IMR-90 (cell line): ENCODE measurements around the gene RPS6KB1. TPM values are rescaled to one million over a fixed set of nuclear protein-coding genes. Genes with fewer than 3 reads are reported as not detected.

Experiments used
- ATAC-seq: fragments of 200-7000 bp; cut with Tn5 transposase; 2 replicates; pipeline ENCODE4 v1.9.1; 2020; ENCODE audit warnings: low read depth, mild to moderate bottlenecking, moderate library complexity
- BruUV-seq: library from RNA; stranded (reverse); fragments of 400-500 nt; replicated peaks from 2 replicates; lab custom pipeline; 2021; lab: Mats Ljungman, UMichigan
- CTCF ChIA-PET: fragments of 300-600 bp; formaldehyde crosslinking; extraction: SDS; loops from one replicate; lab custom pipeline; 2021; ENCODE audit warnings: antibody characterized with exemption; lab: Yijun Ruan, JAX
- POLR2A ChIA-PET: fragments of 300-600 bp; sonication (Branson Sonifier 250); formaldehyde crosslinking; loops from one replicate; lab custom pipeline; 2022; ENCODE audit warnings: antibody characterized with exemption; ENCODE audit not compliant: unreplicated experiment; lab: Charles Lee
- DNase-seq: peaks from one replicate; pipeline ENCODE4 v3.0.0; 2013
- H2AFZ ChIP-seq: replicated peaks from 2 replicates; pipeline ENCODE3; 2013; ENCODE audit warnings: low read length, mild to moderate bottlenecking; ENCODE audit not compliant: poor library complexity
- H2AK5ac ChIP-seq: 2 replicates; pipeline ENCODE4 v1.6.1; 2013; ENCODE audit warnings: low read depth, low read length, inconsistent platforms
- H2AK9ac ChIP-seq: replicated peaks from 2 replicates; pipeline ENCODE3; 2013; ENCODE audit warnings: mild to moderate bottlenecking, low read depth, low read length, moderate library complexity; ENCODE audit not compliant: poor library complexity
- H2BK120ac ChIP-seq: 2 replicates; pipeline ENCODE4 v1.6.1; 2013; ENCODE audit warnings: low read depth, low read length, inconsistent platforms
- H2BK15ac ChIP-seq: 3 replicates; pipeline ENCODE4 v1.6.1; 2013; ENCODE audit warnings: low read depth, low read length, inconsistent platforms
- H2BK20ac ChIP-seq: 2 replicates; pipeline ENCODE4 v1.6.1; 2013; ENCODE audit warnings: low read depth, mild to moderate bottlenecking, inconsistent platforms, low read length, moderate library complexity
- H2BK5ac ChIP-seq: 2 replicates; pipeline ENCODE4 v1.6.1; 2013; ENCODE audit warnings: mild to moderate bottlenecking, low read depth, low read length, inconsistent platforms; ENCODE audit not compliant: poor library complexity, severe bottlenecking
- H3K14ac ChIP-seq: replicated peaks from 2 replicates; pipeline ENCODE4 v1.6.1; 2013; ENCODE audit warnings: low read depth, low read length, inconsistent platforms
- H3K18ac ChIP-seq: 2 replicates; pipeline ENCODE4 v1.6.1; 2013; ENCODE audit warnings: low read depth, low read length, control low read depth
- H3K23ac ChIP-seq: 2 replicates; pipeline ENCODE4 v1.6.1; 2013; ENCODE audit warnings: low read depth, low read length, inconsistent platforms
- H3K27ac ChIP-seq: 2 replicates; pipeline ENCODE4 v1.5.1; 2013; ENCODE audit warnings: mild to moderate bottlenecking, control low read depth, low read length; ENCODE audit not compliant: insufficient read depth
- H3K27me3 ChIP-seq: 2 replicates; pipeline ENCODE4 v1.6.1; 2013; ENCODE audit warnings: low read length; ENCODE audit not compliant: control insufficient read depth, insufficient read depth
- H3K36me3 ChIP-seq: 2 replicates; pipeline ENCODE4 v1.6.1; 2013; ENCODE audit warnings: low read length, mixed read lengths; ENCODE audit not compliant: control insufficient read depth, insufficient read depth
- H3K4ac ChIP-seq: 2 replicates; pipeline ENCODE4 v1.6.1; 2013; ENCODE audit warnings: low read depth, low read length, inconsistent platforms
- H3K4me1 ChIP-seq: 2 replicates; pipeline ENCODE4 v1.6.1; 2013; ENCODE audit warnings: low read length, mixed read lengths; ENCODE audit not compliant: control insufficient read depth, insufficient read depth
- H3K4me2 ChIP-seq: 2 replicates; pipeline ENCODE4 v1.6.1; 2013; ENCODE audit warnings: low read depth, mild to moderate bottlenecking, control low read depth, low read length, moderate library complexity
- H3K4me3 ChIP-seq: 2 replicates; pipeline ENCODE4 v1.5.1; 2013; ENCODE audit warnings: low read depth, mild to moderate bottlenecking, control low read depth, low read length, moderate library complexity; ENCODE audit not compliant: insufficient read depth
- H3K56ac ChIP-seq: 2 replicates; pipeline ENCODE4 v1.6.1; 2013; ENCODE audit warnings: low read length, inconsistent platforms; ENCODE audit not compliant: insufficient read depth; ENCODE audit errors: extremely low read depth
- H3K79me1 ChIP-seq, 2 experiments: 2 replicates each; pipeline ENCODE4 v1.6.1; 2013; ENCODE audit warnings: low read length in 2 of 2, inconsistent platforms in 1 of 2, low read depth in 1 of 2
- H3K9ac ChIP-seq: 2 replicates; pipeline ENCODE4 v1.6.1; 2013; ENCODE audit warnings: low read depth, low read length, control low read depth
- H3K9me1 ChIP-seq: 2 replicates; pipeline ENCODE4 v1.6.1; 2013; ENCODE audit warnings: low read length, inconsistent platforms; ENCODE audit not compliant: insufficient read depth
- H3K9me3 ChIP-seq: 2 replicates; pipeline ENCODE4 v1.6.1; 2013; ENCODE audit warnings: low read length; ENCODE audit not compliant: control insufficient read depth, insufficient read depth
- H4K20me1 ChIP-seq: 2 replicates; pipeline ENCODE4 v1.6.1; 2013; ENCODE audit warnings: low read length, inconsistent platforms; ENCODE audit not compliant: insufficient read depth
- H4K5ac ChIP-seq: 2 replicates; pipeline ENCODE4 v1.6.1; 2013; ENCODE audit warnings: mild to moderate bottlenecking, low read depth, low read length, control low read depth
- H4K8ac ChIP-seq, 2 experiments: 2 replicates each; pipeline ENCODE4 v1.6.1; 2013; ENCODE audit warnings: low read depth in 2 of 2, low read length in 2 of 2, control low read depth in 1 of 2, inconsistent platforms in 1 of 2
- H4K91ac ChIP-seq: 2 replicates; pipeline ENCODE4 v1.6.1; 2013; ENCODE audit warnings: low read depth, low read length, inconsistent platforms; ENCODE audit not compliant: insufficient read depth
- BHLHE40 ChIP-seq: fragments of 150-350 bp; IDR thresholded peaks from 2 replicates; pipeline ENCODE4 v1.6.1; 2016; ENCODE audit warnings: mild to moderate bottlenecking, low read depth, low read length
- CEBPB ChIP-seq: IDR thresholded peaks from 2 replicates; pipeline ENCODE4 v1.6.1; 2012; ENCODE audit warnings: low read depth, low read length, improper control_type of control experiment
- CHD1 ChIP-seq: IDR thresholded peaks from 2 replicates; pipeline ENCODE4 v1.6.1; 2012; ENCODE audit warnings: low read depth, low read length, improper control_type of control experiment
- FOS ChIP-seq: fragments of 150-350 bp; IDR thresholded peaks from 2 replicates; pipeline ENCODE4 v1.6.1; 2016; ENCODE audit warnings: low read depth, low read length
- MAFK ChIP-seq: IDR thresholded peaks from 2 replicates; pipeline ENCODE4 v1.6.1; 2012; ENCODE audit warnings: low read depth, low read length, improper control_type of control experiment
- MAZ ChIP-seq: IDR thresholded peaks from 2 replicates; pipeline ENCODE4 v1.6.1; 2012; ENCODE audit warnings: low read depth, mild to moderate bottlenecking, low read length, improper control_type of control experiment, moderate library complexity, borderline replicate concordance
- MXI1 ChIP-seq: IDR thresholded peaks from 2 replicates; pipeline ENCODE4 v1.6.1; 2012; ENCODE audit warnings: low read depth, mild to moderate bottlenecking, low read length, moderate library complexity, borderline replicate concordance
- NFE2L2 ChIP-seq: fragments of 150-350 bp; IDR thresholded peaks from 2 replicates; pipeline ENCODE4 v1.6.1; 2016; ENCODE audit warnings: low read depth, mild to moderate bottlenecking, low read length
- POLR2A ChIP-seq: IDR thresholded peaks from 2 replicates; pipeline ENCODE4 v1.6.1; 2012; ENCODE audit warnings: mild to moderate bottlenecking, low read depth, low read length
- RAD21 ChIP-seq: IDR thresholded peaks from 2 replicates; pipeline ENCODE4 v1.6.1; 2012; ENCODE audit warnings: low read length, improper control_type of control experiment
- RCOR1 ChIP-seq: IDR thresholded peaks from 2 replicates; pipeline ENCODE4 v1.6.1; 2012; ENCODE audit warnings: mild to moderate bottlenecking, low read length, improper control_type of control experiment; ENCODE audit not compliant: insufficient replicate concordance
- RFX5 ChIP-seq: IDR thresholded peaks from 2 replicates; pipeline ENCODE4 v1.8.0; 2012; ENCODE audit warnings: low read depth, mild to moderate bottlenecking, low read length, moderate library complexity
- SMC3 ChIP-seq: fragments of 150-350 bp; IDR thresholded peaks from 2 replicates; pipeline ENCODE4 v1.6.1; 2016; ENCODE audit warnings: low read depth, mild to moderate bottlenecking, antibody characterized with exemption, low read length, moderate library complexity
- WGBS, 2 experiments: methylation state at CpG; one replicate each; pipeline versions ENCODE4 v1.1.5 to v1.1.7; 2013; ENCODE audit warnings: missing lambda C conversion rate in 2 of 2; ENCODE audit not compliant: insufficient read length in 1 of 2; ENCODE audit errors: extremely low coverage in 2 of 2; 5-methylcytosine and 5-hydroxymethylcytosine counted together
- dilution Hi-C: fragments of 300-500 bp; cut with HindIII; formaldehyde crosslinking; loops from one replicate; pipeline ENCODE4 v1.14.3; 2018; ENCODE audit warnings: low sequenced_read_pairs; ENCODE audit not compliant: unreplicated experiment
- in situ Hi-C: fragments of 300-500 bp; cut with MboI; formaldehyde crosslinking; loops from 3 replicates; pipeline ENCODE4 v1.14.3; 2019; ENCODE audit warnings: low sequenced_read_pairs, inconsistent platforms, mixed read lengths
- intact Hi-C: fragments of 100-400 bp; cut with micrococcal nuclease; formaldehyde crosslinking; loops from 2 replicates; pipeline ENCODE4 v1.10.0; 2022
- polyA plus RNA-seq, 3 experiments: library from polyadenylated mRNA; depleted of rRNA; stranded (reverse); fragments of >200 nt; gene quantifications; 2 replicates each; pipeline ENCODE4 v1.2.3, GENCODE V29; 2012; ENCODE audit warnings: low replicate concordance in 1 of 3
- total RNA-seq: library from RNA; depleted of rRNA; stranded (reverse); fragments of >200 nt; gene quantifications from 2 replicates; pipeline ENCODE4 v1.2.3, GENCODE V29; 2012
- TF ChIP-seq, protein P1 (sequence below): conservative IDR thresholded peaks from 2 replicates; pipeline ENCODE4 v1.5.1; 2012; ENCODE audit warnings: mild to moderate bottlenecking, low read depth, low read length, improper control_type of control experiment
- TF ChIP-seq, protein P2 (sequence below): fragments of 150-350 bp; IDR thresholded peaks from 2 replicates; pipeline ENCODE4 v1.6.1; 2017; ENCODE audit warnings: mild to moderate bottlenecking, antibody characterized with exemption, low read length, low read depth
- TF ChIP-seq, protein P3 (sequence below): fragments of 150-350 bp; IDR thresholded peaks from 2 replicates; pipeline ENCODE4 v1.6.1; 2016; ENCODE audit warnings: low read depth, mild to moderate bottlenecking, low read length, moderate library complexity, borderline replicate concordance

Gene RPS6KB1
- total and polyA plus RNA-seq, 2 of the 4 experiments (the other 2 are of a cell fraction) = 11.7 to 20.3 TPM

DNA sequence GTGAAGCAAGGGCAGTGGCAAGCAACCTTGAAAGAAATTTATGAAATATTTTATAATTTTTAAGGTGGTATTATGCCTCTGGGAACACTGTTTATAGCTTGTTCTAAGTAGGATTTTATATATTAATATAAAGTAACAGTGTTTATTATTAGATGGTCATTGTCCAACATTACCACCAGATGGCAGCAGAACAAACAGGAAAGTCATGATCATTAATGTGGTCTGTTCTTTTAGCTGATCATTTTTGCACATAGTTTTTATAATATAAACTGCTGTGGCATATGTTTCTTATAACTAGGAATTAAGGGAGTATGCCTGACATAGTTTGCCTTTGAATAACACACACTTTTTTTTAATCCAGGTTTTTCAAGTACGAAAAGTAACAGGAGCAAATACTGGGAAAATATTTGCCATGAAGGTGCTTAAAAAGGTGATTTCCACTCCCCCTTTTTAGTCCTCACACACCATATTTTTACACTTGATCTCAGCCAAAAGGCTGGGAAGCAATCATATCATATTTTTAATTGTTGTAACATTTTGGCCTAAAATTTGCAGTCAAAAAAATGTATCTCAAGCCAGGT, 21.4 kb downstream of the RPS6KB1 start:
- H3K23ac ChIP-seq = no peak overlapping the region
- H2AFZ ChIP-seq = no peak overlapping the region
- H3K14ac ChIP-seq = no peak overlapping the region
- no peak overlapping the region for H2BK20ac ChIP-seq
- H3K4ac ChIP-seq = no peak overlapping the region
- H4K20me1 ChIP-seq = no peaks in the 10 kb centered on the region
- H3K9ac ChIP-seq = no peak overlapping the region
- CTCF ChIA-PET = interaction anchor here (0.6 to 1.3 kb wide), 7 partner anchors 22 to 215 kb away, joined by 3 to 14 read pairs (median 4); no protein-coding TSS in a partner anchor
- H3K27me3 ChIP-seq = no peaks in the 10 kb centered on the region
- DNase-seq (peak; percentile 60), ATAC-seq (peak; percentile 81)
- no peak overlapping the region for H2BK15ac ChIP-seq
- no peak overlapping the region for H4K8ac ChIP-seq
- no CpG with 5 or more reads among the region's 1 CpG for WGBS, 2 experiments
- no peak overlapping the region for H3K56ac ChIP-seq
- POLR2A ChIA-PET = no interaction called here
- peaks cover 29% of the 10 kb centered on the region for H3K36me3 ChIP-seq
- H4K91ac ChIP-seq = no peak overlapping the region
- intact Hi-C loops = loop anchor here (10.0 kb wide), 1 partner anchor 120 kb away; no protein-coding TSS in a partner anchor
- no peak overlapping the region for H4K5ac ChIP-seq
- no peaks in the 10 kb centered on the region for H3K9me3 ChIP-seq
- no peaks in the 10 kb centered on the region for H3K4me1 ChIP-seq
- H2AK5ac ChIP-seq = no peak overlapping the region
- no peak overlapping the region for H3K4me3 ChIP-seq
- no peak overlapping the region for H3K4me2 ChIP-seq
- no TSS peak for BruUV-seq
- no peak overlapping the region for H2AK9ac ChIP-seq
- no peaks in the 10 kb centered on the region for H3K9me1 ChIP-seq
- peaks cover 6 to 19% of the 10 kb centered on the region in 2 experiments; a peak in 3 of 4 replicates for H3K79me1 ChIP-seq
- in situ Hi-C loops = loop anchor here (10.0 kb wide), 1 partner anchor 120 kb away; no protein-coding TSS in a partner anchor
- H2BK120ac ChIP-seq = no peak overlapping the region
- H3K18ac ChIP-seq = no peak overlapping the region
- TF ChIP-seq MAFK = no peak
- no peak for TF ChIP-seq CHD1
- no peak for TF ChIP-seq RCOR1
- no peak for TF ChIP-seq BHLHE40
- TF ChIP-seq SMC3 = peak; percentile 66
- TF ChIP-seq MAZ = no peak
- TF ChIP-seq CEBPB = no peak
- TF ChIP-seq NFE2L2 = no peak
- TF ChIP-seq FOS = no peak
- TF ChIP-seq, protein P1, sequence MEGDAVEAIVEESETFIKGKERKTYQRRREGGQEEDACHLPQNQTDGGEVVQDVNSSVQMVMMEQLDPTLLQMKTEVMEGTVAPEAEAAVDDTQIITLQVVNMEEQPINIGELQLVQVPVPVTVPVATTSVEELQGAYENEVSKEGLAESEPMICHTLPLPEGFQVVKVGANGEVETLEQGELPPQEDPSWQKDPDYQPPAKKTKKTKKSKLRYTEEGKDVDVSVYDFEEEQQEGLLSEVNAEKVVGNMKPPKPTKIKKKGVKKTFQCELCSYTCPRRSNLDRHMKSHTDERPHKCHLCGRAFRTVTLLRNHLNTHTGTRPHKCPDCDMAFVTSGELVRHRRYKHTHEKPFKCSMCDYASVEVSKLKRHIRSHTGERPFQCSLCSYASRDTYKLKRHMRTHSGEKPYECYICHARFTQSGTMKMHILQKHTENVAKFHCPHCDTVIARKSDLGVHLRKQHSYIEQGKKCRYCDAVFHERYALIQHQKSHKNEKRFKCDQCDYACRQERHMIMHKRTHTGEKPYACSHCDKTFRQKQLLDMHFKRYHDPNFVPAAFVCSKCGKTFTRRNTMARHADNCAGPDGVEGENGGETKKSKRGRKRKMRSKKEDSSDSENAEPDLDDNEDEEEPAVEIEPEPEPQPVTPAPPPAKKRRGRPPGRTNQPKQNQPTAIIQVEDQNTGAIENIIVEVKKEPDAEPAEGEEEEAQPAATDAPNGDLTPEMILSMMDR = peak; percentile 64
- TF ChIP-seq, protein P2, sequence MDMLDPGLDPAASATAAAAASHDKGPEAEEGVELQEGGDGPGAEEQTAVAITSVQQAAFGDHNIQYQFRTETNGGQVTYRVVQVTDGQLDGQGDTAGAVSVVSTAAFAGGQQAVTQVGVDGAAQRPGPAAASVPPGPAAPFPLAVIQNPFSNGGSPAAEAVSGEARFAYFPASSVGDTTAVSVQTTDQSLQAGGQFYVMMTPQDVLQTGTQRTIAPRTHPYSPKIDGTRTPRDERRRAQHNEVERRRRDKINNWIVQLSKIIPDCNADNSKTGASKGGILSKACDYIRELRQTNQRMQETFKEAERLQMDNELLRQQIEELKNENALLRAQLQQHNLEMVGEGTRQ = no peak
- TF ChIP-seq POLR2A = no peak
- TF ChIP-seq, protein P3, sequence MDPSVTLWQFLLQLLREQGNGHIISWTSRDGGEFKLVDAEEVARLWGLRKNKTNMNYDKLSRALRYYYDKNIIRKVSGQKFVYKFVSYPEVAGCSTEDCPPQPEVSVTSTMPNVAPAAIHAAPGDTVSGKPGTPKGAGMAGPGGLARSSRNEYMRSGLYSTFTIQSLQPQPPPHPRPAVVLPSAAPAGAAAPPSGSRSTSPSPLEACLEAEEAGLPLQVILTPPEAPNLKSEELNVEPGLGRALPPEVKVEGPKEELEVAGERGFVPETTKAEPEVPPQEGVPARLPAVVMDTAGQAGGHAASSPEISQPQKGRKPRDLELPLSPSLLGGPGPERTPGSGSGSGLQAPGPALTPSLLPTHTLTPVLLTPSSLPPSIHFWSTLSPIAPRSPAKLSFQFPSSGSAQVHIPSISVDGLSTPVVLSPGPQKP = no peak
- TF ChIP-seq RFX5 = no peak
- TF ChIP-seq MXI1 = no peak
- TF ChIP-seq RAD21 = peak; percentile 55
- no peak overlapping the region for H2BK5ac ChIP-seq
- dilution Hi-C loops = no loop called here
- no peak overlapping the region for H3K27ac ChIP-seq
